ENCODE results near the gene SPATA16. TPM values are rescaled to one million over a fixed set of nuclear protein-coding genes. Genes with fewer than 3 reads are reported as not detected.
"Not testable (repeated sequence)": the region's sequence is repeated elsewhere in the genome, so short reads cannot be mapped to it uniquely, and the experiment has no call there.

SPATA16 gene
- total RNA-seq, 1 donor from 2014 or later = not detected

DNA sequence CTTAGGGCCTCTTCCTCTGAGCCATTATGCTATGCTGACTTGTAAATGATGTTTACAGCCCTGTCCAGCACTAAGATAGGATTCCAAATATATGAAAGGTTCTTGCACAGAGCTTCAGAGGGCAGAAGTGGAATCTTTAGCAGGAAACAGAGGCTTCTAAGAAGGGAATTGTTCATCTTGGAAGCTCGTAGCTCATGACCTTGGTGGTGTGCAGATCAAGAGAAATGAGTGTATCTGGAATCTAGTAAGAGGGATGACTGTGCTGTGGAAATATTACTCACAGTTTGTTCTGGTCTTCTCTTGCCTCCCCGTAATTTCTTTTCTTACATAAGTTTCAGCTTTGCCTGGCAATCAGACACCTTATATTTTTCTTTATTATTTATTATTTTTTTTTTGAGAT is 175.8 kb downstream of the SPATA16 start:
- TF ChIP-seq, protein P1, sequence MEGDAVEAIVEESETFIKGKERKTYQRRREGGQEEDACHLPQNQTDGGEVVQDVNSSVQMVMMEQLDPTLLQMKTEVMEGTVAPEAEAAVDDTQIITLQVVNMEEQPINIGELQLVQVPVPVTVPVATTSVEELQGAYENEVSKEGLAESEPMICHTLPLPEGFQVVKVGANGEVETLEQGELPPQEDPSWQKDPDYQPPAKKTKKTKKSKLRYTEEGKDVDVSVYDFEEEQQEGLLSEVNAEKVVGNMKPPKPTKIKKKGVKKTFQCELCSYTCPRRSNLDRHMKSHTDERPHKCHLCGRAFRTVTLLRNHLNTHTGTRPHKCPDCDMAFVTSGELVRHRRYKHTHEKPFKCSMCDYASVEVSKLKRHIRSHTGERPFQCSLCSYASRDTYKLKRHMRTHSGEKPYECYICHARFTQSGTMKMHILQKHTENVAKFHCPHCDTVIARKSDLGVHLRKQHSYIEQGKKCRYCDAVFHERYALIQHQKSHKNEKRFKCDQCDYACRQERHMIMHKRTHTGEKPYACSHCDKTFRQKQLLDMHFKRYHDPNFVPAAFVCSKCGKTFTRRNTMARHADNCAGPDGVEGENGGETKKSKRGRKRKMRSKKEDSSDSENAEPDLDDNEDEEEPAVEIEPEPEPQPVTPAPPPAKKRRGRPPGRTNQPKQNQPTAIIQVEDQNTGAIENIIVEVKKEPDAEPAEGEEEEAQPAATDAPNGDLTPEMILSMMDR (IDR thresholded peaks at IDR 0.05) = no peak

DNA sequence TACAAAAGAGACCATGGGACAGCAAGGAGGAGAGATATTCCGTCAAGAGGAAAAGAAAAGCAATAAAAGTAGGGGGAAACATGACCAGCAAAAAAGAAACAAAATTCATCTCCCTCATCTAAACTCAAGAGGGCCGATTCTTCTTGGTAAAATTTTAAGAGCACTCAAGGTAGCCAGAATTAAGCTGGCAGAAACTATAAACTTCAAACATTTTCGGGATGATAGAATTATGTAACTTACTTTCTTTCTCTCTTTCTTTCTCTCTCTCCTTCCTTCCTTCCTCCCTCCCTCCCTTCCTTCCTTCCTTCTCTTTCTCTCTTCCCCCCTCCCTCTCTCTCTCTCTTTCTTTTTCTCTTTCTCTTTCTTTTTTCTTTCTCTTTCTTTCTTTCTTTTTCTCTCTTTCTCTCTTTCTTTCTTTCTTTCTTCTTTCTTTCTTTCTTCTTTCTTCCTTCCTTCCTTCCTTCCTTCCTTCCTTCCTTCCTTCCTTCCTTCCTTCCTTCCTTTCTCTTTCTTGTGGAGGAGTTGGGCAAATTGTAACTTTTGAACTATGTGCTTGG is 180.3 kb downstream of the SPATA16 start:
- H3K27me3 Mint-ChIP-seq (ENCODE audit: low read depth); H3K4me1 Mint-ChIP-seq (ENCODE audit: low read depth); H3K9me3 Mint-ChIP-seq (ENCODE audit: low read depth); H3K27ac Mint-ChIP-seq (ENCODE audit: unreplicated experiment); H3K4me3 Mint-ChIP-seq (ENCODE audit: unreplicated experiment); DNase-seq (ENCODE audit: low spot score); H3K36me3 Mint-ChIP-seq (ENCODE audit: low read depth): not testable (repeated sequence)

More for the DNA sequence above, 175.8 kb downstream of the SPATA16 start:
- no peak for DNase-seq (ENCODE audit: low spot score)
- H3K27ac Mint-ChIP-seq (ENCODE audit: unreplicated experiment) = no peak overlapping the region
- no peaks in the 10 kb centered on the region for H3K4me1 Mint-ChIP-seq (ENCODE audit: low read depth)
- H3K27me3 Mint-ChIP-seq (ENCODE audit: low read depth) = peaks cover 3% of the 10 kb centered on the region
- H3K9me3 Mint-ChIP-seq (ENCODE audit: low read depth) = no peaks in the 10 kb centered on the region
- no peak overlapping the region for H3K4me3 Mint-ChIP-seq (ENCODE audit: unreplicated experiment)
- H3K36me3 Mint-ChIP-seq (ENCODE audit: low read depth) = no peaks in the 10 kb centered on the region

DNA sequence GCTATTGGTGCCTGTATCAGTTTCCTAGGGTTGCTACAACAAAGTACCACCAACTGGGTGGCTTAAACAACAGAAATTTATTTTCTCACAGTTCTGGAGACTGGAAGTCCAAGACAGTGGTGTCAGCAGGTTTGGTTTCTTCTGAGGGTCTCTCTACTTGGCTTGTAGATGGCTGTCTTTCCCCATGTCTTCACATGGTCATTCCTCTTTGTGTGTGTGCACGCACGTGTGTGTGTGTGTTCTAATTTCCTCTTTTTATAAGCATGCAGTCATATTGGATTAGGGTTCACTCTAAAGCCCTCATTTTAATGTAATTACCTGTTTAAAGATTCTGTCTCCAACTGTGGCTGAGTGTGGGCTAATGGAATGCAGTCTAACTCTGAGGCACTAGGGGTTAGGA is 182.5 kb downstream of the SPATA16 start:
- Mint-ChIP-seq H3K27me3 (ENCODE audit: low read depth) (peaks cover 7% of the 10 kb centered on the region), H3K27ac (ENCODE audit: unreplicated experiment) (no peak overlapping the region), H3K4me1 (ENCODE audit: low read depth) (no peaks in the 10 kb centered on the region), H3K4me3 (ENCODE audit: unreplicated experiment) (no peak overlapping the region), H3K36me3 (ENCODE audit: low read depth) (no peaks in the 10 kb centered on the region), H3K9me3 (ENCODE audit: low read depth) (no peaks in the 10 kb centered on the region)
- TF ChIP-seq, protein P1 (IDR thresholded peaks at IDR 0.05) = no peak
- DNase-seq (ENCODE audit: low spot score) = no peak

DNA sequence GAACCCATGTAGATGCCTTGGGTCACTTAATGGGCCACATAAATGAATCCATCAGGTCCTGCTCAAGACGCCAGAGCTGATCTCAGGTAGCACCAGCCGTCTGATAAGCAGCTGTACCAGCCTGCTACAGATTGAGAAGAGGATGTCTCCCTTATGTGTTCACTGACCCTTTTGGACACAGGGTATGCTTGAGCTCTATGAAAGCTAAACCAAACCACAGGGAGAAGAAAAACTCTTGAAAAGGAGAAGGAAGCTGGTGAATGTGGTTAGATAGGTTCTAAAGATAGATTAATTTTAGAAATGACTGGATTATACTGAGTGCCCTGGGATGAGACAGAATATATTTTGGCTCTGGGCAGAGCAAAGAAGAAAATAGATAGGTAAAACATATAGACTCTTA is 187.5 kb downstream of the SPATA16 start:
- DNase-seq (ENCODE audit: low spot score) = no peak
- Mint-ChIP-seq H3K36me3 (ENCODE audit: low read depth) (no peaks in the 10 kb centered on the region), H3K4me1 (ENCODE audit: low read depth) (no peaks in the 10 kb centered on the region), H3K27me3 (ENCODE audit: low read depth) (peaks cover 14% of the 10 kb centered on the region), H3K27ac (ENCODE audit: unreplicated experiment) (no peak overlapping the region), H3K4me3 (ENCODE audit: unreplicated experiment) (no peak overlapping the region), H3K9me3 (ENCODE audit: low read depth) (no peaks in the 10 kb centered on the region)
- TF ChIP-seq, protein P1 (IDR thresholded peaks at IDR 0.05) = no peak

DNA sequence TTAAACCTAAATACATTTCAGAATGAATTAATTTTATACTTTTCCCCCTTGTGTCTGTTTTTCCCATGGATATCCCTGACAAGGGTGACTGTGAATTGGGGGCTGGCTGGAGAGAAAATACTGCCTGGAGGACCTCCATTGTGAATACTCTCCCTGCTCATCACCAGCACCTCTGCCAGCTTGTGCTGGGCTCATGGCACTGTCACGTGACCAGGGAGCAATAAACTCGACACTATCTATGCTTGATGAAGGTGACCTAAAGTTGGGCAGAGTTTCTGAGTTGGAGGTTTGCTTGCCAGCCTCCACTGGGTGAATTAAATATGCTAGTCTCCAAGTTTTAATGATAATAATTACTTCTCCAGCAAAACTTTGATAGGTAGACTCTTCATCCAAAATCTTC is 189.5 kb downstream of the SPATA16 start:
- no peak for DNase-seq (ENCODE audit: low spot score)
- peaks cover 14% of the 10 kb centered on the region for H3K27me3 Mint-ChIP-seq (ENCODE audit: low read depth)
- H3K4me3 Mint-ChIP-seq (ENCODE audit: unreplicated experiment) = no peak overlapping the region
- H3K27ac Mint-ChIP-seq (ENCODE audit: unreplicated experiment) = no peak overlapping the region
- TF ChIP-seq, protein P1 (IDR thresholded peaks at IDR 0.05) = no peak
- no peaks in the 10 kb centered on the region for H3K36me3 Mint-ChIP-seq (ENCODE audit: low read depth)
- H3K9me3 Mint-ChIP-seq (ENCODE audit: low read depth) = no peaks in the 10 kb centered on the region
- no peaks in the 10 kb centered on the region for H3K4me1 Mint-ChIP-seq (ENCODE audit: low read depth)

DNA sequence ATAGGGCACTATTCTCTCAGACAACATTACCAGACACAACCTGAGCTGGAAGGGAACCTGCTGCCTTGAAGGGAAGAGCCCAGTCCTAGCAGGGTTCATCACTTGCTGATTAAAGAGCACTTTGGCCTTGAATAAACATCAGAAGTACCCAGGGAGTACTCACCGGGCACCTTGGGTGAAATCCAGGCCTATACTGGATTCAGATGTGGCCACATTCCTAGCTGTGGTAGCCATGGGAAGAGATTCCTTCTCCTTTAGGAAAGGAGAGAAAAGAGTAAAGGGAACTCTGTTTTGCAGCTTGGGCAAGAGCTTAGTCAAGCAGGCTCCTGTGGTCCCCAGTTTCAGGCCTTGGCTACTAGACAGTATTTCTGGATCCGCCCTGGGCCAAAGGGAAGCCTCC is 195.0 kb downstream of the SPATA16 start:
- no peak overlapping the region for H3K27ac Mint-ChIP-seq (ENCODE audit: unreplicated experiment)

More for the DNA sequence above, 195.0 kb downstream of the SPATA16 start:
- Mint-ChIP-seq H3K4me3 (ENCODE audit: unreplicated experiment) (no peak overlapping the region), H3K27me3 (ENCODE audit: low read depth) (peaks cover 10% of the 10 kb centered on the region), H3K36me3 (ENCODE audit: low read depth) (no peaks in the 10 kb centered on the region), H3K9me3 (ENCODE audit: low read depth) (peaks cover 3% of the 10 kb centered on the region), H3K4me1 (ENCODE audit: low read depth) (no peaks in the 10 kb centered on the region)
- DNase-seq (ENCODE audit: low spot score) = no peak
- TF ChIP-seq, protein P1 (IDR thresholded peaks at IDR 0.05) = no peak

All from chondrocyte (in vitro differentiated cells).